Right ventricle myocardium inferior (tissue), 1 donor: ENCODE data around the gene LAT. TPM values are rescaled to one million over a fixed set of nuclear protein-coding genes. Genes with fewer than 3 reads are reported as not detected.
"Not testable (repeated sequence)": the region's sequence is repeated elsewhere in the genome, so short reads cannot be mapped to it uniquely, and the experiment has no call there.

Experiments
- ATAC-seq: fragments of 200-7000 bp; cut with Tn5 transposase; one replicate; pipeline ENCODE4 v1.9.1; 2020; ENCODE audit warnings: mild to moderate bottlenecking, moderate library complexity
- DNase-seq: peaks from one replicate; pipeline ENCODE4 v3.0.0; 2021; ENCODE audit errors: missing footprints
- intact Hi-C: fragments of 100-400 bp; cut with DNase I; formaldehyde crosslinking; loops from one replicate; pipeline ENCODE4 v1.11.0; 2022
- long read RNA-seq: library from polyadenylated mRNA; unstranded; transcript quantifications from one replicate; pipeline ENCODE4 v2.0.0, GENCODE V29; 2021
- total RNA-seq: library from RNA; stranded (reverse); fragmentation: NEBNext Ultra II Directional; extraction: Animal tissue kit (Norgen Biotek cat#: 25700); gene quantifications from one replicate; pipeline ENCODE4 v1.2.1, GENCODE V29; 2021
- donor health status: DM: no; HTN: yes; CAD: no; lungs with severe emphysema.

The LAT gene
- 1.9 TPM for total RNA-seq
- long read RNA-seq, result 0 reads

DNA sequence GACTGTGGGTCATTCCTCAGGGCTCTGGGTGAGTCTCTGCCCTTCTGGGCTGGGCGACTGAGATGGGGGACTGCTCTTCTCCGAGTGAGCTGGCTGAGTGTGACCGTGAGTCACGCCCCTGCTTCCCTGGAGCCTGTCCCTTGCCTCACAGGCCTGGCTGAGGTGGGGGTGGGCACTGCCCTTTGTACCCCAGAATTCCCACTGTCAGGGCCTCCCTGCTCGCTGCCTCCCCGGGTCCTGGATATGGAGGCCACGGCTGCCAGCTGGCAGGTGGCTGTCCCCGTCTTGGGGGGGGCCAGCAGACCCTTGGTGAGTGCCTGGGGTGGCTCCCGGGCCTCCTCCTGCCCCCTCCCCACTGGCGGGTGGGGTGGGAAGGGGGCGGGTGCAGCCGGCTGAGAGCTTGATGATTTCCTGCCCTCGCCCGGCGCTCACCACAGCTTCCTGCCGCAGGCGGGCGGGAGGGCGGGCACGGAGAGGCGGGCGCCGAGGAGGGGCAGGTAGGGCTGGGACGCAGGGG lies at the start of gene LAT:
Gene LAT, plus strand, starts transcription at position 434 of the 517 bp plus-strand sequence. CDS start 366 bp downstream, outside the sequence.
- DNase-seq (no peak), ATAC-seq (peak; percentile 36)
- intact Hi-C loops, result no loop called here

DNA sequence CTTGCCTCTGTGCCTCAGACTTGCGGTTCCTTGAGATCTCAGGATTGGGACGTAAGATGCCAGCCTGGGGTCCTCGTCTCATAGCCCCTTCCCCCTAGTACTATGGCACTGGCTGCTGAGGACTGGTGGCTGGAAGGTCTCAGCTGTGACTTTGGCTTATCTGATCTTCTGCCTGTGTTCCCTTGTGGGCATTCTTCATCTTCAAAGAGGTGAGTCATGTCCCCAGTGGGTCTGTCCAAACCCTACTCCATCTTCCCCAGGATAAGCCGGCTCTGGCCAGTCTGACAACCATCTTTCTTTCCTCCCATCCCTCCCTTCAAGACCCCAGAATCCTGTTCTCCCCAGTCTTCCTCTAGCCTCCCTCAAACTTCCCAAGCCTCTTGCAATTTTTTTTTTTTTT lies 49.5 kb upstream of the LAT start:
- ATAC-seq (no peak), DNase-seq (no peak)
- intact Hi-C loops, result no loop called here

DNA sequence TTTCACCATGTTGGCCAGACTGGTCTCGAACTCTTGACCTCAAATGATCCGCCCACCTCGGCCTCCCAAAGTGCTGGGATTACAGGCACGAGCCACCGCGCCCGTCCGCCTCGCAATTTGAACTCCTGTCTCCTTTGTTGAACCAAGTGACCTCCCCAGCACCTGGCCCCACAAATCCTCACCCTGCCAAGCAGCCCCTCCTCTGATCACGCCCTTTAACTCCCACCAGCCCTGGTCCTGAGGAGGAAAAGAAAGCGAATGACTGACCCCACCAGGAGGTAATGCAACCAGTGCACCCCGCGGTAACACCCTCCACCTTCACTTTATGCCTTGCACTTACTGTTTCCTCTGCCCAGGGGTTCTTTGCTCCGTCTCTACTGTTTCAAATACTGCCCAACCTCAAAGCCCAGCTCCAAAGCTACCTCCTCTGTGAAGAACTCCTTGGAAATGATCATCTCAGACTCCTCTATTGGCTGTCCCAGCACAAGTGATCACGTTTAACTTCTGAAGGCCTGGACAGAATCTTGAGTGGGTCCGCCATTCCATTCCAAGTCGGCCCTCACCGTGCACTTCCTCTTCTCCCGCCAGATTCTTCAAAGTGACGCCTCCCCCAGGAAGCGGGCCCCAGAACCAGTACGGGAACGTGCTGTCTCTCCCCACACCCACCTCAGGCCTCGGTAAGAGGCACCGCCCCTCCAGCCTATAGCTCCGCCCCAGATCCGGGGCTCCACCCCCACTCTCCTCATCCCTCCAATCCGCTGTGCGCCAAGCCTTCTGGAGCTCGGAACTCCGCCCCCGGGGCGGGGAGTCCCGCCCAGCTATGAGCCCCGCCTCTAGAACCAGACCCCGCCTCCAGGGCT lies 48.7 kb upstream of the LAT start:
- intact Hi-C loops, result no loop called here
- ATAC-seq (peak; percentile 95), DNase-seq (peak; percentile 90)

DNA sequence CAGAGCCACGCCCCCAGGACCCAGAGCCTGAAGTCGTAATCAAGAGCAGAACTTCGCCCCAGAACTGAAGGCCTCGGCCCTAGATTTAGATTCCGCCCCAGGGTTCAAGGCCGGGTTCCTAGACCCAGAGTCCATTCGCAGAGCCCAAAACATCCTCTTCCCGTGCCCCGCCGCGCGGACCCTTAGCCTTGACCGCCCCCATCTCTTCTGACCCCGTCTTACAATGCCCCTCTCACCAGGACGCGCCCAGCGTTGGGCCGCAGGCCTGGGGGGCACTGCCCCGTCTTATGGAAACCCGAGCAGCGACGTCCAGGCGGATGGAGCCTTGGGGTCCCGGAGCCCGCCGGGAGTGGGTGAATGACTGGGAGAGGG lies 48.1 kb upstream of the LAT start:
- intact Hi-C loops, result no loop called here
- DNase-seq (no peak), ATAC-seq (no peak)

DNA sequence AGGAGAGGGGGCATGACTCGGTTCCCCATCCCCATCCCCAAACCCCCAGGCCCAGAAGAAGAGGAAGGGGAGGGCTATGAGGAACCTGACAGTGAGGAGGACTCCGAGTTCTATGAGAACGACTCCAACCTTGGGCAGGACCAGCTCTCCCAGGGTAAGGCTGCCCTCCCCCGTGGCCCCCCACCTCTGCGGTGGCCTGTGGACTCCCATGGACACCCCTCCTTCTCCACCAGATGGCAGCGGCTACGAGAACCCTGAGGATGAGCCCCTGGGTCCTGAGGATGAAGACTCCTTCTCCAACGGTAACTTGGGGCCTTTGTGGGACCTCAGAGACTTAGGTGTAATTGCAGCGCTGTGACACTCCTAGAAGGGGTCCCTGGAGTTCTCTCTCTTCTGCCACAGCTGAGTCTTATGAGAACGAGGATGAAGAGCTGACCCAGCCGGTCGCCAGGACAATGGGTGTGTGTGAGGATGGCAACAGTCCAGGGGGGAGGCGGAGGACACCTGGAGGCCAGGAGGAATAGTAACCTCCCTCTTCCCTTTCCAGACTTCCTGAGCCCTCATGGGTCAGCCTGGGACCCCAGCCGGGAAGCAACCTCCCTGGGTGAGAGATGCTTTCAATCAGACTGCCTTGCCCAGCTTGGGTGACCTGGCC lies 47.5 kb upstream of the LAT start:
- DNase-seq, result no peak
- ATAC-seq, result no peak
- intact Hi-C loops, result no loop called here

DNA sequence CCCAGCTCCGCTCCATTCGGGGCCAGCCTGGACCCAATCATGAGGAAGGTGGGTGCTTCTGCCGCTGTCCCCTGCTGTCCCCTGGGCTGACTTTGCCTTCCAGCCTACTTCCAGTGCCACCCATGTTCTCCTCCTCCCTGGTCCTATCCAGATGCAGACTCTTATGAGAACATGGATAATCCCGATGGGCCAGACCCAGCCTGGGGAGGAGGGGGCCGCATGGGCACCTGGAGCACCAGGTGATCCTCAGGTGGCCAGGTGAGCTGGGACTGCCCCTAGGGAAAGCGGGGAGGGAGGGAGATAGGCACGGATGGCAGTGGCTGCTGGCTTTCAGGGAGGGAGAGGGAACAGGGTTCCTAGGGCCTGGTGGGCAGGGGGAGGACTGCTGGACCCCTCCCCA lies 46.1 kb upstream of the LAT start:
- no peak for ATAC-seq
- no peak for DNase-seq
- intact Hi-C loops, result no loop called here

DNA sequence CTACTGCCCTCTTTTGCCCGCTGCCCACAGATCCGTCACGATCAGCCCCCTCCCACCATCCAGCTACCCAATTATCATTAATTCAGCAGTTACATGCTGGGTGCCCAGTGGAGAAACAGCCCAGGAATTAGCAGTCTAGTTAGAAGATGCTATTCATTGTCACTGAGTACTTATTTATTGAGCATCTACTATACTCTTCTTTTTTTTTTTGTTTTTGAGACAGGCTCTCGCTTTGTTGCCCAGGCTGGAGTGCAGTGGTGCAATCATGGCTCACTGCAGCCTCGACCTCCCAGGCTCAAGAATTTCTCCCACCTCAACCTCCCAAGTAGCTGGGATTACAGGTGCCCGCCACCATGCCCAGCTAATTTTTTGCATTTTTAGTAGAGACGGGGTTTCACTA lies 45.0 kb upstream of the LAT start:
- DNase-seq, ATAC-seq: not testable (repeated sequence)
- intact Hi-C loops, result loop anchor here (5.0 kb wide), 1 partner anchor 1057 kb away; the partner anchor contains the start of genes HIRIP3 and INO80E

DNA sequence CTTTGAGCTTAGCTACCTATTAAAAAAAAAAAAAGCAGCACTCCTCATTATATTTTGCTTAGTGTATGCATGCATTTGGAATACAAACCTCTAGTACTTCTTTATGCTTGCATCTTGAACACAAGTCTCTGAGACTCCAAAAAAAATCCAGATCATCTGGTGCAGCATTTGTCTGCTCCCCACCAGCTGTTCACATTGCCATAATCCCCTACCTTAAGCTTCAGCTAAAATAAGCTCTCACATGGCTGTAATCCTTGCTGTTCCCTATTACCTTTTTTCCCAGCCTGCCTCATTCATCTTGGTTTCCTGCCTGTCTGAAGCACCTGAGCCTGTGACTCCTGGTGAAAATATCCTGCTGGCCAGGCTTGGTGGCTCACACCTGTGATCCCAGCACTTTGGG lies 41.6 kb upstream of the LAT start:
- intact Hi-C loops, result loop anchor here (5.0 kb wide), 1 partner anchor 1054 kb away; the partner anchor contains the start of genes HIRIP3 and INO80E
- DNase-seq, result no peak
- no peak for ATAC-seq

- DNase-seq, result no peak
- intact Hi-C loops, result loop anchor here (5.0 kb wide), 1 partner anchor 99 kb away; the partner anchor contains the start of gene TUFM
Observed at GRCh38 chr16:28946681-28947080, 38.2 kb upstream of the LAT start.

GRCh38 chr16:28950648-28951409 lies 34.0 kb upstream of the LAT start, which contains the start of gene NFATC2IP:
Gene NFATC2IP (plus strand): TSS chr16:28950937. CDS start chr16:28951012, 75 bp downstream.
- peak; percentile 98 for ATAC-seq
- peak; percentile 99 for DNase-seq
- intact Hi-C loops, result no loop called here

More at GRCh38 chr16:28946681-28947080, 38.2 kb upstream of the LAT start:
- ATAC-seq, result no peak

DNA sequence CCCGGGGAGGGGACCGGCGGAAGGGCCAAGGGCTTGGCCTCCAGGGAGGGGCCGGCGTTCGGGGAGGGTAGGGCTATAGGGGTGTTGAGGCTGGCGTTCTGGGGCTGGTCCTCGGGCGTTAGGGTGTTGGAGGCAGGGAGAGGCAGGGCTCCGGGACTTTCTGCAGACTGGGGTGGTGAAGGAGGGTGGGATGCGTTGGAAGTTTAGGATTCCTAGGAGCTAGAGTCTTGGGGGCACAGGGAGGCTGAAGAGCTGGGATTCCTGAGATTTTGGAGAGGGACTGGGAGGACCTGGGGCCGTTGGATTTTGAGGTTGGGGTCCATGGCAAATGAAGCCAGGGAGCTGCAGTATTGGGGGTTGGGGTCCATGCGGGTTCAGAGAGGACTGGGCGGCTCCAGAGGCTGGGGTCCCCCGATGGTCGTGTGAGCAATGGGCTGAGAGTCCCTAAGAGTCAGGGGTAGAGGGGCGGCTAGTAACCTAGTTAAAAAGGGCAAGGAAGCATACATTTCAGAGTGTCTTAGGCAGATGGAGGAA lies 33.4 kb upstream of the LAT start:
- intact Hi-C loops, result no loop called here
- no peak for DNase-seq

GRCh38 chr16:28958216-28958615 lies 26.6 kb upstream of the LAT start:
- DNase-seq, result no peak

More for the DNA sequence above, 33.4 kb upstream of the LAT start:
- ATAC-seq, result no peak

DNA sequence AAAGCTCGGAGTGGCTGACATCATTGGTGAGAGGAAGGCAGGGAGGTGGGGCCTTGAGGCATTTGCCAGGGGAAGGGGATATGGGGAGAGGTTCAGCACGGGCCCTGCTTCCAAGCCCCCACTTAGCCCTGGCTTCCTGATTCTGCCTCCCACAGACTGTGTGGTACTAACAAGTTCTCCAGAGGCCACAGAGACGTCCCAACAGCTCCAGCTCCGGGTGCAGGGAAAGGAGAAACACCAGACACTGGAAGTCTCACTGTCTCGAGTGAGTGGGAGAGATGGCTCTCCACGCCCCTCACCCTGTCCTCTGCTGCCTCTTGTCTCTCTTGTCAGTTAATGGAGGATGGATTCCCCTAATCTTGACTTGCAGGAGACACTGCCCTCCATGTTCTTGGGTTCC lies 26.0 kb upstream of the LAT start:
- ATAC-seq (no peak), DNase-seq (no peak)
- intact Hi-C loops, result no loop called here

More at GRCh38 chr16:28958216-28958615, 26.6 kb upstream of the LAT start:
- no peak for ATAC-seq
- intact Hi-C loops, result no loop called here

DNA sequence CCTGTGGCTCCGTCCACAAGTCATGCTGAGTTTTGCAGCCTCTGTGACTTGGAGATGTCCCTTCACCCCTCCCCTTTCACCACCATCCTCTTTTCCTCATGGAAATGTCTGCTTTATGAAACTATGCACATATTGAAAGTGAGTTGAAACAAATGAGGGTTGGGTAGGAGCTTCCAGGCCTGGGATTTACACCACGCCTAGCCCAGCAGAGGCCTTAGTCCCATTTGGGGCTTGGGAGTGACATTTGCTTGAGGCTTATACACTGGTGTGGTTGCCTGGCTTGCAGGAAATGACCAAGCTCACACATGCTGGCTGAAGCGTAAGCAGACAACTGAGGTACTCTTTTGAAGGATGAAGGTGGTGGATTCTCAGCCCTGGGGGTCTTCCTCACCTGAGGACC lies 20.8 kb upstream of the LAT start:
- peak; percentile 26 for DNase-seq
- intact Hi-C loops, result no loop called here
- ATAC-seq, result no peak

GRCh38 chr16:28964496-28964895 lies 20.4 kb upstream of the LAT start:
- intact Hi-C loops, result no loop called here
- no peak for DNase-seq
- ATAC-seq, result no peak

DNA sequence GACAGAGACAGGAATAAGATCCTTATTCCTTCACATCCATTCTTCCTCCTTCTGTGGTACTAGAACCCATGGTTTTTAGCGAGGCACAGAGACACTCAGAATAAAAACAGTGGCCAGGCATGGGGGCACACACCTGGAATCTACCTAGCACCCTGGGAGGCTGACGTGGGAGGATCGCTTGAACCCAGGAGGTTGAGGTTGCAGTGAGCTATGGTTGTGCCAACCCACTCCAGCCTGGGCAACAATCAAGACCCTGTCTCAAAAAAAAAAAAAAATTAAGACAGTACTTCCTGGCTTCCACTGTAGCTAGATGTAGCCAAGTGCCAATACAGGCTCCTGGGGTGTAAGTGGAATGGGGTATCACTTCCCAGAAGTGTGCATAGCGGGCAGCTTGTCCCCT lies 17.7 kb upstream of the LAT start:
- no peak for DNase-seq
- no peak for ATAC-seq
- intact Hi-C loops, result no loop called here

DNA sequence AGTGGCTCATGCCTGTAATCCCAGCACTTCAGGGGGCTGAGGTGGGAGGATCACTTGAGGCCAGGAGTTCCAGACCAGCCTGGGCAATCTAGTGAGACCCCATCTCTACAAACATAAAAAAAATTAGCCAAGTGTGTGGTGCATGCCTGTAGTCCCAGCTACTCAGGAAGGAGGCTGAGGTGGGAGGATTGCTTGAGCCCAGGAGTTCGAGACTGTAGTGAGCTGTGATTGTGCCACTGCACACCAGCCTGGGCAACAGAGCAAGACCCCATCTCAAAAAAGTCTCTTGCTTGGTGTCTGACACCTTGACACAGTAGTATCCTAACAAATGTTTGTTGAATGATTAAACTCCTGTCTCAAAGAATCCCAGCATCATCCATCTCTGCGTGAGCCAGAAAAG lies 15.2 kb upstream of the LAT start:
- ATAC-seq, intact Hi-C loops, DNase-seq: not testable (repeated sequence)

DNA sequence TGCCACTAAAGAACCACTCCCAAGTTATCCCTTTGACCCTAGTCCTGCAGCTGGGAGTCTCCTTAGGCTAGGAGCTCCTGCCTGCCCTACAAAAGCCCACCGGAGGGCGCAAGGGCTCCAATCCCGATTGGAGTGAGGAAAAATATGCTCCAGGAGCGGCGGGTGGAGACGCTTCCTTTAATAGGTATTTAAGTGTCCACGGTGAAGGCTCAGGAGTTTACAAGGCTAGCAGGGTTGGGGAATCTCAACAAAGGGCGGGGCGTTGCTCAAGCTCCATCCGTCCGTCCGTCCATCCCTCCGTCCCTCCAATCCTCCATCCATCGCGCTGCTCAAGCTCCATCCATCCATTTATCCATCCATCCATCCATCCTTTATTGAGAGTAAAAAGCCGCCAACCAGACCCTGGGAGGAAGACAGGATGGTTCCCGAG lies 10.8 kb upstream of the LAT start:
- intact Hi-C loops, result no loop called here
- DNase-seq (no peak), ATAC-seq (peak; percentile 51)
